Astrocyte (in vitro differentiated cells and primary cell): ENCODE results near the gene KRT17.

Source experiments
- EZH2 ChIP-seq: IDR thresholded peaks from 2 replicates; pipeline ENCODE4 v1.6.1; 2012; ENCODE audit warnings: mild to moderate bottlenecking, low read length, inconsistent platforms; ENCODE audit not compliant: insufficient read depth
- TF ChIP-seq, protein P1 (sequence below): IDR thresholded peaks from 2 replicates; pipeline ENCODE4 v1.5.1; 2011; ENCODE audit warnings: low read depth, mild to moderate bottlenecking, inconsistent platforms, low read length, moderate library complexity; ENCODE audit not compliant: insufficient read depth

GRCh38 chr17:41657936-41658335 lies 33.6 kb upstream of the KRT17 start:
- no peak for TF ChIP-seq EZH2
- TF ChIP-seq, protein P1, sequence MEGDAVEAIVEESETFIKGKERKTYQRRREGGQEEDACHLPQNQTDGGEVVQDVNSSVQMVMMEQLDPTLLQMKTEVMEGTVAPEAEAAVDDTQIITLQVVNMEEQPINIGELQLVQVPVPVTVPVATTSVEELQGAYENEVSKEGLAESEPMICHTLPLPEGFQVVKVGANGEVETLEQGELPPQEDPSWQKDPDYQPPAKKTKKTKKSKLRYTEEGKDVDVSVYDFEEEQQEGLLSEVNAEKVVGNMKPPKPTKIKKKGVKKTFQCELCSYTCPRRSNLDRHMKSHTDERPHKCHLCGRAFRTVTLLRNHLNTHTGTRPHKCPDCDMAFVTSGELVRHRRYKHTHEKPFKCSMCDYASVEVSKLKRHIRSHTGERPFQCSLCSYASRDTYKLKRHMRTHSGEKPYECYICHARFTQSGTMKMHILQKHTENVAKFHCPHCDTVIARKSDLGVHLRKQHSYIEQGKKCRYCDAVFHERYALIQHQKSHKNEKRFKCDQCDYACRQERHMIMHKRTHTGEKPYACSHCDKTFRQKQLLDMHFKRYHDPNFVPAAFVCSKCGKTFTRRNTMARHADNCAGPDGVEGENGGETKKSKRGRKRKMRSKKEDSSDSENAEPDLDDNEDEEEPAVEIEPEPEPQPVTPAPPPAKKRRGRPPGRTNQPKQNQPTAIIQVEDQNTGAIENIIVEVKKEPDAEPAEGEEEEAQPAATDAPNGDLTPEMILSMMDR = no peak
